Stimulated activated CD8-positive, alpha-beta memory T cell treated with anti-CD3 and anti-CD28 coated beads, Interleukin-15, amount 100 ng/mL, for 4 hours (primary cell): Measurements from ENCODE around the gene PGLYRP4.

Experiments
- DNase-seq, 2 donors: peaks; one replicate each; pipeline ENCODE4 v3.0.0-alpha.2; 2020; ENCODE audit warnings: low read depth in 2 of 2

Gene PGLYRP4

DNA sequence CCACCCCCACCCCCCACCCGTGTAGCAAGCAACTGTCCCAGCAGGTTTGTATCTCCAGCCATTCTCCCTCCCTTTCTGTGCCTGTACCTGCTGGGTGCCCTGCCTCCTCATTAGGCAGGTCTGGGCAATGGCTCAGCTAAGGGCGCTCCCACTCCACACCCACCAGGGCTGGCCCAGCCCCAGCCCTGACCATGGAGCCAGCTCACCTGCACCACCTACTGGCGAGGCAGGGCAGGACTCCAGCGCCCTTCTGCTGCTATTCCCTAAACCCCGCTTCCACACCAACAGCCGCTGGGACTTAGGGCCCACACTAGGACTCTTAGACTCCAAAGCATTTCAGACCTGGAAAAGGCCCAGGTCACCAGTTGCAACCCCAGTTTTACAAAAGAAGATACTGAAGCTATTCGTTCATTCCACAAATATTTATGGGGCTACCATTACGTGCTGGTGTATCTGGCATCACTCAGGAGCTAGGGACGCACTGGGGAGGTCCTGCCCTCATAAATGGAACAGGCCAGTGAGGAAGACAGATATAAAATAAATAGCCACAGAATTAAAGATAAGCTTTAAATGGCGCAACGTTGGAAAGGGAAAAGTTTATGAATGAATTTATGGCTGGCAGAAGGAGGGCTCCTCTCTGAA, 59.9 kb downstream of the PGLYRP4 start:
- DNase-seq = no peak
